K562 (cell line): Measurements from ENCODE around the gene SLC17A9. TPM values are rescaled to one million over a fixed set of nuclear protein-coding genes. Genes with fewer than 3 reads are reported as not detected.

Experiments used
- ATAC-seq: fragments of 200-7000 bp; cut with Tn5 transposase; 3 replicates; pipeline ENCODE4 v1.9.1; 2020; ENCODE audit warnings: moderate library complexity
- BruUV-seq: library from RNA; stranded (reverse); fragments of 400-500 nt; replicated peaks from 2 replicates; lab custom pipeline; 2021; lab: Mats Ljungman, UMichigan
- CTCF ChIA-PET: fragments of 300-600 bp; formaldehyde crosslinking; extraction: SDS; loops from one replicate; lab custom pipeline; 2021; ENCODE audit warnings: low intra/inter-chr PET ratio; lab: Yijun Ruan, JAX
- POLR2A ChIA-PET: fragments of 300-600, 350-650 bp; sonication (Branson Sonifier 250); formaldehyde crosslinking; extraction: SDS; loops from one replicate; lab custom pipeline; 2021; ENCODE audit warnings: antibody characterized with exemption, inconsistent platforms; lab: Yijun Ruan, JAX
- DNase-seq, 4 experiments: peaks; one replicate each; pipeline versions ENCODE4 v3.0.0 to v3.0.0-alpha.2; 2011 to 2018; ENCODE audit warnings: low spot score in 3 of 4, mixed read lengths in 3 of 4; ENCODE audit errors: extremely low read depth in 1 of 4
- FAIRE-seq: peaks from 2 replicates; lab custom pipeline; 2011; peaks lifted over from hg19 to GRCh38; lab: Jason Lieb, UNC
- H2AFZ ChIP-seq: 2 replicates; pipeline ENCODE4 v1.6.0; 2011; ENCODE audit warnings: low read depth, low read length, control low read depth, inconsistent platforms
- H3K27ac ChIP-seq: fragments of 200-600 bp; 3 replicates; pipeline ENCODE4 v1.8.0; 2011; ENCODE audit warnings: low read depth, mild to moderate bottlenecking, control low read depth, inconsistent platforms, low read length, moderate library complexity, mixed read lengths; ENCODE audit errors: extremely low read depth
- H3K27me3 ChIP-seq, 2 experiments: fragments of 300-600 bp in 1 of 2; 2 replicates in 1 of 2; 3 replicates in 1 of 2; pipeline versions ENCODE4 v1.6.0 to v1.8.0; 2011; ENCODE audit warnings: inconsistent platforms in 2 of 2, low read length in 2 of 2, mild to moderate bottlenecking in 1 of 2, mixed read lengths in 1 of 2, moderate library complexity in 1 of 2; ENCODE audit not compliant: control insufficient read depth in 2 of 2, insufficient read depth in 2 of 2
- H3K36me3 ChIP-seq: fragments of 300-600 bp; 3 replicates; pipeline ENCODE4 v1.8.0; 2011; ENCODE audit warnings: mild to moderate bottlenecking, low read length, inconsistent platforms; ENCODE audit not compliant: control insufficient read depth, insufficient read depth
- H3K4me1 ChIP-seq, 2 experiments: fragments of 200-600 bp in 1 of 2; replicated peaks in 1 of 2; 2 replicates in 1 of 2; 3 replicates in 1 of 2; pipeline versions ENCODE4 v1.5.1 to v1.8.0; 2011; ENCODE audit warnings: inconsistent platforms in 2 of 2, low read length in 2 of 2, mild to moderate bottlenecking in 1 of 2, mixed read lengths in 1 of 2, moderate library complexity in 1 of 2; ENCODE audit not compliant: control insufficient read depth in 2 of 2, insufficient read depth in 2 of 2
- H3K4me2 ChIP-seq: 2 replicates; pipeline ENCODE4 v1.6.1; 2011; ENCODE audit warnings: low read length, control low read depth, inconsistent platforms, mixed read lengths; ENCODE audit not compliant: insufficient read depth
- H3K4me3 ChIP-seq: fragments of 200-600 bp; sonication (generic), shearing (Covaris generic); 2 replicates; pipeline ENCODE4 v1.5.1; 2016; ENCODE audit warnings: control low read depth, inconsistent platforms
- H3K79me2 ChIP-seq: fragments of 200-600 bp; 3 replicates; pipeline ENCODE4 v1.8.0; 2011; ENCODE audit warnings: low read length, inconsistent platforms; ENCODE audit not compliant: control insufficient read depth, insufficient read depth
- H3K9ac ChIP-seq, 2 experiments: 2 replicates each; pipeline versions ENCODE4 v1.6.0 to v1.6.1; 2011; ENCODE audit warnings: low read depth in 2 of 2, low read length in 2 of 2, control low read depth in 1 of 2, inconsistent platforms in 1 of 2, mild to moderate bottlenecking in 1 of 2, mixed read lengths in 1 of 2; ENCODE audit not compliant: insufficient read depth in 1 of 2
- H3K9me1 ChIP-seq: one replicate; pipeline ENCODE4 v1.6.0; 2011; ENCODE audit warnings: inconsistent platforms, mild to moderate bottlenecking, low read length, moderate library complexity; ENCODE audit not compliant: control insufficient read depth, insufficient read depth
- H3K9me3 ChIP-seq: replicated peaks from 2 replicates; pipeline ENCODE4 v1.5.1; 2011; ENCODE audit warnings: low read depth, low read length, inconsistent platforms; ENCODE audit not compliant: control insufficient read depth, insufficient read depth
- H4K20me1 ChIP-seq: replicated peaks from 2 replicates; pipeline ENCODE4 v1.6.1; 2011; ENCODE audit warnings: low read length, inconsistent platforms, mixed read lengths; ENCODE audit not compliant: control insufficient read depth, insufficient read depth
- CEBPB ChIP-seq: fragments of 450-650 bp; IDR thresholded peaks from 2 replicates; pipeline ENCODE4 v1.6.1; 2016; ENCODE audit warnings: missing genetic modification characterization, missing compliant biosample characterization
- ERF ChIP-seq: fragments of 450-650 bp; formaldehyde crosslinking; IDR thresholded peaks from 2 replicates; pipeline ENCODE4 v1.4.0; 2020; ENCODE audit warnings: mild to moderate bottlenecking, mixed read lengths
- HLTF ChIP-seq: fragments of 450-650 bp; IDR thresholded peaks from 2 replicates; pipeline ENCODE4 v1.6.1; 2016
- HMGN3 ChIP-seq: IDR thresholded peaks from 2 replicates; pipeline ENCODE4 v1.6.1; 2011; ENCODE audit warnings: borderline replicate concordance, low read depth, mild to moderate bottlenecking, mixed read lengths, low read length; ENCODE audit not compliant: insufficient read length; ENCODE audit errors: extremely low read depth
- HNRNPLL ChIP-seq: fragments of 200-400 bp; formaldehyde crosslinking; IDR thresholded peaks from 2 replicates; pipeline ENCODE4 v1.6.1; 2017; ENCODE audit warnings: low read length, low read depth, mild to moderate bottlenecking; ENCODE audit not compliant: poor library complexity, severe bottlenecking
- LEF1 ChIP-seq: fragments of 450-650 bp; IDR thresholded peaks from 2 replicates; pipeline ENCODE4 v1.6.1; 2016; ENCODE audit warnings: mild to moderate bottlenecking
- NCOA2 ChIP-seq, 2 experiments: fragments of 450-650 bp; IDR thresholded peaks; 2 replicates each; pipeline ENCODE4 v1.6.1; 2018; ENCODE audit warnings: mild to moderate bottlenecking in 2 of 2, moderate library complexity in 1 of 2; ENCODE audit not compliant: partially characterized antibody in 2 of 2
- NEUROD1 ChIP-seq: fragments of 150-350 bp; IDR thresholded peaks from 2 replicates; pipeline ENCODE4 v1.6.1; 2014; ENCODE audit warnings: borderline replicate concordance, low read length, low read depth; ENCODE audit not compliant: partially characterized antibody
- NRF1 ChIP-seq, 2 experiments: fragments of 450-650 bp; IDR thresholded peaks in 1 of 2; conservative IDR thresholded peaks in 1 of 2; 2 replicates each; pipeline ENCODE4 v1.6.1; 2014; ENCODE audit warnings: mild to moderate bottlenecking in 2 of 2
- ZBTB17 ChIP-seq: fragments of 450-650 bp; formaldehyde crosslinking; IDR thresholded peaks from 2 replicates; pipeline ENCODE4 v1.4.0; 2020; ENCODE audit warnings: mild to moderate bottlenecking
- ZFP30 ChIP-seq: fragments of 250-450 bp; sonication (Bioruptor Pico); IDR thresholded peaks from 2 replicates; pipeline ENCODE4 v1.8.0; 2022; ENCODE audit warnings: moderate library complexity, mild to moderate bottlenecking, inconsistent platforms, borderline replicate concordance
- ZNF175 ChIP-seq: fragments of 200-800 bp; sonication (Bioruptor generic); IDR thresholded peaks from 2 replicates; pipeline ENCODE4 v1.6.1; 2016; ENCODE audit warnings: low read depth, mild to moderate bottlenecking, missing genetic modification characterization, missing compliant biosample characterization
- ZNF311 ChIP-seq: fragments of 250-450 bp; sonication (Bioruptor Pico); IDR thresholded peaks from 2 replicates; pipeline ENCODE4 v1.4.0; 2020; ENCODE audit warnings: mild to moderate bottlenecking, moderate library complexity
- ZNF586 ChIP-seq: fragments of 450-650 bp; formaldehyde crosslinking; conservative IDR thresholded peaks from 2 replicates; pipeline ENCODE4 v1.4.0; 2020; ENCODE audit warnings: mild to moderate bottlenecking, moderate library complexity
- ZNF699 ChIP-seq: fragments of 250-450 bp; sonication (Bioruptor Pico); IDR thresholded peaks from 2 replicates; pipeline ENCODE4 v1.8.0; 2021; ENCODE audit warnings: mild to moderate bottlenecking, moderate library complexity; ENCODE audit not compliant: insufficient replicate concordance
- ZNF707 ChIP-seq: fragments of 250-450 bp; sonication (Bioruptor Pico); conservative IDR thresholded peaks from 2 replicates; pipeline ENCODE4 v1.8.0; 2022; ENCODE audit warnings: inconsistent platforms, mild to moderate bottlenecking, moderate library complexity
- WGBS: fragments of 100-300 bp; shearing (Covaris generic); methylation state at CpG from one replicate; pipeline ENCODE4 v1.1.6; 2016; ENCODE audit warnings: low coverage, mixed read lengths; ENCODE audit not compliant: insufficient coverage; ENCODE audit errors: missing lambda C conversion rate; 5-methylcytosine and 5-hydroxymethylcytosine counted together
- in situ Hi-C: fragments of 300-500 bp; cut with MboI; formaldehyde crosslinking; loops from 4 replicates; pipeline ENCODE4 v1.15.0; 2018; ENCODE audit warnings: inconsistent platforms, mixed read lengths
- intact Hi-C: fragments of 100-400 bp; cut with micrococcal nuclease; formaldehyde crosslinking; loops from 2 replicates; pipeline ENCODE4 v1.14.2; 2022
- polyA plus RNA-seq, 8 experiments: library from polyadenylated mRNA; depleted of rRNA in 4 of 8; stranded (reverse) in 5 of 8; unstranded in 3 of 8; fragments of >200 nt; fragmentation: Nextera tagmentation in 2 of 8; fragmentation: Illumina TruSeq in 1 of 8; extraction: Ambion mirVana in 2 of 8; extraction: Trizol in 1 of 8; gene quantifications; 2 replicates each; pipeline versions ENCODE4 v1.2.1 to v1.2.3, GENCODE V29; 2011 to 2014; ENCODE audit warnings: inconsistent platforms in 1 of 8, missing spikeins in 1 of 8
- total RNA-seq, 7 experiments: library from RNA; depleted of rRNA in 6 of 7; stranded (reverse); fragments of >200 nt in 6 of 7; fragmentation: Illumina TruSeq in 2 of 7; extraction: Trizol in 2 of 7; gene quantifications; 2 replicates each; pipeline versions ENCODE4 v1.2.1 to v1.2.3, GENCODE V29; 2011 to 2021; ENCODE audit warnings: low replicate concordance in 1 of 7
- TF ChIP-seq, protein P1 (sequence below): fragments of 450-650 bp; IDR thresholded peaks from one replicate; pipeline ENCODE4 v1.6.1; 2018; ENCODE audit warnings: mild to moderate bottlenecking, moderate library complexity; ENCODE audit not compliant: partially characterized antibody

SLC17A9 gene
- total and polyA plus RNA-seq, 9 of the 15 experiments (the other 6 are each of a cell fraction or from before 2014, with no cell fraction given): 0.04 to 0.31 TPM; not detected in 7

DNA sequence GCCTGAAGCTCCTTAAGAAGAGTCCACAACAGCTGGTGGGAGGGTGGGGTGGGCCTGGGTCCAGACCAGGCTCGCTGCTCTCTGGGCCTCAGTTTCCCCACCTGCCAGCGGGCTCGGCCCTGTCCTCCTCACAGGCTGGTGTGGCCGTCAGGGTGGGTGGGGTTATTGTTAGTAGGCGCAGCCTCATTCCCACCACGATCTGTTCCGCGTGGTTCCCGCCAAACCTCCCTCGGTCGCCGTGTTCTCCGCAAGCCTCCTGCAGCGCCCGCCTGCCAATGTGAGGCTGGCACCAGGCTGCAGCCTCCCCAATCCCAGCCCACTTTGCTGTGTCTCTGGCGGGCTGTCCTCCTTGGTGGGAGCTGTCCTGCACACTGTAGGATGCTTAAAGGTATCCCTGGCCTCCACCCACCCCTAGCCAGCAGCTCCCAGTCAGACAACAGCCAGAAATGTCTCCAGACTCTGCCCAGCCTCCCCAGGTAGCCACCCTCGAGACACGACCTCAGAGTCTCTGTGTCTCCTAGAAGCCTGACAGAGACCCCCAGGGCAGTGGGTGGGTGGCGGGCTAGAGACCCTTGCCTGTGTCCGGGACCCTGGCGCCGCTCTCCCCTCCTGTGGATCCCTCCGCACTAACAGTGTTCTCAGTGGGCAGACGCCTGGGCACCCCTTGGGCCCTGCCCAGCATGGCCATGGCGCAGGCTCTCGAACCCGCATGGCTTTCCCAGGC, 15.3 kb downstream of the SLC17A9 start:
- CTCF ChIA-PET: no interaction called here
- Histone ChIP-seq H3K79me2 (no peaks in the 10 kb centered on the region), H3K36me3 (no peaks in the 10 kb centered on the region), H3K4me2 (no peak overlapping the region), H2AFZ (no peak overlapping the region), H3K4me1 (peaks cover 0 to 46% of the 10 kb centered on the region in 2 experiments; a peak in 3 of 5 replicates), H3K9ac (no peak overlapping the region), H3K4me3 (no peak overlapping the region), H3K9me3 (no peaks in the 10 kb centered on the region), H3K27me3 (peaks cover 53 to 95% of the 10 kb centered on the region in 2 experiments), H3K27ac (no peak overlapping the region), H3K9me1 (no peaks in the 10 kb centered on the region), H4K20me1 (peaks cover 3% of the 10 kb centered on the region; the same call in 1 of the 2 replicates)
- BruUV-seq: no TSS peak
- POLR2A ChIA-PET: interaction anchor here (0.6 to 1.0 kb wide), 3 partner anchors 13 to 175 kb away, joined by 3 to 4 read pairs (median 3); no protein-coding TSS in a partner anchor
- intact Hi-C loops (no loop called here), in situ Hi-C loops (no loop called here)
- DNase-seq (no peak), ATAC-seq (no peak), FAIRE-seq (no peak)
- 13% methylated on average over 21 of the region's 27 CpGs for WGBS
- TF ChIP-seq HLTF (no peak), NRF1 (conservative IDR thresholded peaks at IDR 0.05 in 1 of 2, IDR thresholded peaks at IDR 0.05 in 1 of 2) (no peak), ZFP30 (CRISPR knock-in tag) (no peak), ZNF311 (CRISPR knock-in tag) (no peak), HMGN3 (no peak), LEF1 (no peak), NEUROD1 (no peak), ZNF175 (CRISPR knock-in tag) (no peak), CEBPB (tag) (no peak), HNRNPLL (no peak), NCOA2 (IDR thresholded peaks at IDR 0.05; ENCODE audit: partially characterized antibody in 2 of 2) (no peak), ZBTB17 (CRISPR knock-in tag) (no peak), ERF (CRISPR knock-in tag) (no peak), ZNF707 (no peak), ZNF699 (CRISPR knock-in tag) (no peak), ZNF586 (CRISPR knock-in tag) (no peak)
- TF ChIP-seq, protein P1, sequence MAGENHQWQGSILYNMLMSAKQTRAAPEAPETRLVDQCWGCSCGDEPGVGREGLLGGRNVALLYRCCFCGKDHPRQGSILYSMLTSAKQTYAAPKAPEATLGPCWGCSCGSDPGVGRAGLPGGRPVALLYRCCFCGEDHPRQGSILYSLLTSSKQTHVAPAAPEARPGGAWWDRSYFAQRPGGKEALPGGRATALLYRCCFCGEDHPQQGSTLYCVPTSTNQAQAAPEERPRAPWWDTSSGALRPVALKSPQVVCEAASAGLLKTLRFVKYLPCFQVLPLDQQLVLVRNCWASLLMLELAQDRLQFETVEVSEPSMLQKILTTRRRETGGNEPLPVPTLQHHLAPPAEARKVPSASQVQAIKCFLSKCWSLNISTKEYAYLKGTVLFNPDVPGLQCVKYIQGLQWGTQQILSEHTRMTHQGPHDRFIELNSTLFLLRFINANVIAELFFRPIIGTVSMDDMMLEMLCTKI: no peak
